GM12878 (cell line): ENCODE data around the gene DYSF. TPM values are rescaled to one million over a fixed set of nuclear protein-coding genes. Genes with fewer than 3 reads are reported as not detected.

Source experiments
- ATAC-seq: fragments of 200-7000 bp; cut with Tn5 transposase; 3 replicates; pipeline ENCODE4 v1.9.1; 2020; ENCODE audit warnings: mild to moderate bottlenecking, moderate library complexity
- BruUV-seq: library from RNA; stranded (reverse); fragments of 400-500 nt; replicated peaks from 2 replicates; lab custom pipeline; 2021; lab: Mats Ljungman, UMichigan
- CTCF ChIA-PET: fragments of 300-600 bp; sonication (Branson Sonifier 250); formaldehyde crosslinking; extraction: SDS; loops from one replicate; lab custom pipeline; 2021; ENCODE audit warnings: inconsistent platforms; lab: Yijun Ruan, JAX
- POLR2A ChIA-PET: fragments of 350-600 bp; formaldehyde crosslinking; extraction: SDS; loops from one replicate; lab custom pipeline; 2021; ENCODE audit warnings: inconsistent platforms; lab: Charles Lee
- RAD21 ChIA-PET: fragments of 300-600 bp; sonication (Branson Sonifier 250); formaldehyde crosslinking; loops from one replicate; lab custom pipeline; 2023; ENCODE audit warnings: antibody characterized with exemption; ENCODE audit not compliant: unreplicated experiment; lab: Charles Lee
- SMC1A ChIA-PET: fragments of 300-600 bp; sonication (Branson Sonifier 250); formaldehyde crosslinking; loops from one replicate; lab custom pipeline; 2023; ENCODE audit not compliant: unreplicated experiment, uncharacterized antibody; lab: Charles Lee
- DNase-seq: peaks from one replicate; pipeline ENCODE4 v3.0.0-alpha.2; 2011; ENCODE audit warnings: low read depth, low spot score
- FAIRE-seq: peaks from 3 replicates; lab custom pipeline; 2011; peaks lifted over from hg19 to GRCh38; lab: Jason Lieb, UNC
- H2AFZ ChIP-seq: 2 replicates; pipeline ENCODE4 v1.6.0; 2011; ENCODE audit warnings: low read depth, low read length, control low read depth; ENCODE audit not compliant: control insufficient read depth
- H3K27ac ChIP-seq: 2 replicates; pipeline ENCODE4 v1.5.1; 2011; ENCODE audit warnings: control low read depth; ENCODE audit not compliant: control insufficient read depth, insufficient read depth
- H3K27me3 ChIP-seq, 2 experiments: replicated peaks in 1 of 2; 2 replicates each; pipeline versions ENCODE4 v1.6.0 to v1.6.1; 2011; ENCODE audit warnings: low read length in 1 of 2; ENCODE audit not compliant: control insufficient read depth in 2 of 2, insufficient read depth in 2 of 2
- H3K36me3 ChIP-seq, 2 experiments: 2 replicates each; pipeline ENCODE4 v1.5.1; 2011; ENCODE audit warnings: low read length in 1 of 2; ENCODE audit not compliant: control insufficient read depth in 2 of 2, insufficient read depth in 2 of 2
- H3K4me1 ChIP-seq: 2 replicates; pipeline ENCODE4 v1.6.1; 2011; ENCODE audit warnings: mild to moderate bottlenecking, low read length, moderate library complexity, mixed read lengths; ENCODE audit not compliant: control insufficient read depth, insufficient read depth
- H3K4me2 ChIP-seq: 2 replicates; pipeline ENCODE4 v1.6.0; 2011; ENCODE audit warnings: control low read depth; ENCODE audit not compliant: control insufficient read depth, insufficient read depth
- H3K4me3 ChIP-seq: fragments of 200-600 bp; sonication (generic); 2 replicates; pipeline ENCODE4 v1.5.1; 2016
- H3K79me2 ChIP-seq: 2 replicates; pipeline ENCODE4 v1.6.0; 2011; ENCODE audit warnings: low read length; ENCODE audit not compliant: control insufficient read depth, insufficient read depth
- H3K9ac ChIP-seq: 2 replicates; pipeline ENCODE4 v1.8.0; 2011; ENCODE audit warnings: low read length, control low read depth, mixed read lengths; ENCODE audit not compliant: control insufficient read depth, insufficient read depth
- H3K9me3 ChIP-seq: replicated peaks from 3 replicates; pipeline ENCODE4 v1.5.1; 2011; ENCODE audit warnings: mild to moderate bottlenecking, low read length; ENCODE audit not compliant: control insufficient read depth, insufficient read depth
- H4K20me1 ChIP-seq: 2 replicates; pipeline ENCODE4 v1.6.0; 2011; ENCODE audit not compliant: control insufficient read depth, insufficient read depth
- ASH2L ChIP-seq: fragments of 300-600, 200-600 bp; sonication (generic); IDR thresholded peaks from 2 replicates; pipeline ENCODE4 v1.6.1; 2017; ENCODE audit warnings: low read depth, mild to moderate bottlenecking, borderline replicate concordance
- CREB1 ChIP-seq: IDR thresholded peaks from 2 replicates; pipeline ENCODE4 v1.6.1; 2012; ENCODE audit warnings: low read depth, mild to moderate bottlenecking, inconsistent platforms
- EED ChIP-seq: sonication (generic); IDR thresholded peaks from 2 replicates; pipeline ENCODE4 v1.6.1; 2016; ENCODE audit warnings: antibody characterized with exemption, low read depth
- ETV6 ChIP-seq, 2 experiments: fragments of 450-650 bp in 1 of 2; IDR thresholded peaks in 1 of 2; conservative IDR thresholded peaks in 1 of 2; 2 replicates each; pipeline ENCODE4 v1.6.1; 2014; ENCODE audit warnings: antibody characterized with exemption in 1 of 2, borderline replicate concordance in 1 of 2, low read depth in 1 of 2, mild to moderate bottlenecking in 1 of 2, moderate library complexity in 1 of 2
- HDAC6 ChIP-seq: fragments of 200-600 bp; sonication (generic); IDR thresholded peaks from one replicate; pipeline ENCODE4 v1.8.0; 2017; ENCODE audit warnings: antibody characterized with exemption; ENCODE audit not compliant: unreplicated experiment
- JUNB ChIP-seq: IDR thresholded peaks from 2 replicates; pipeline ENCODE4 v1.6.1; 2016; ENCODE audit warnings: antibody characterized with exemption, mild to moderate bottlenecking
- NR2C2 ChIP-seq: IDR thresholded peaks from 2 replicates; pipeline ENCODE4 v1.6.1; 2011; ENCODE audit warnings: borderline replicate concordance, low read depth; ENCODE audit not compliant: control insufficient read depth, insufficient read length
- RAD51 ChIP-seq: fragments of 450-650 bp; IDR thresholded peaks from 2 replicates; pipeline ENCODE4 v1.6.1; 2016; ENCODE audit warnings: moderate library complexity, mild to moderate bottlenecking, inconsistent platforms
- RBBP5 ChIP-seq: fragments of 200-600 bp; sonication (generic); conservative IDR thresholded peaks from 2 replicates; pipeline ENCODE4 v1.6.1; 2016
- RCOR1 ChIP-seq: conservative IDR thresholded peaks from 2 replicates; pipeline ENCODE4 v1.6.1; 2012; ENCODE audit warnings: low read depth, low read length, improper control_type of control experiment
- RUNX3 ChIP-seq: IDR thresholded peaks from 2 replicates; pipeline ENCODE4 v1.6.1; 2012; ENCODE audit warnings: low read length, inconsistent platforms
- TBL1XR1 ChIP-seq: IDR thresholded peaks from 2 replicates; pipeline ENCODE4 v1.6.1; 2012; ENCODE audit warnings: low read depth, low read length, improper control_type of control experiment
- TCF3 ChIP-seq: IDR thresholded peaks from 2 replicates; pipeline ENCODE4 v1.6.1; 2012; ENCODE audit warnings: low read depth, mild to moderate bottlenecking, low read length, borderline replicate concordance; ENCODE audit not compliant: insufficient read depth
- WGBS: methylation state at CpG from one replicate; pipeline ENCODE4 v1.1.6; 2016; ENCODE audit warnings: low lambda C conversion rate; ENCODE audit not compliant: insufficient replicate concordance, insufficient coverage; ENCODE audit errors: missing lambda C conversion rate; 5-methylcytosine and 5-hydroxymethylcytosine counted together
- in situ Hi-C: fragments of 300-500 bp; cut with MboI; formaldehyde crosslinking; loops from 9 replicates; pipeline ENCODE4 v1.14.3; 2018; ENCODE audit warnings: mixed read lengths
- intact Hi-C: fragments of 100-400 bp; cut with micrococcal nuclease; formaldehyde crosslinking; loops from one replicate; pipeline ENCODE4 v1.14.2; 2022; ENCODE audit not compliant: unreplicated experiment
- polyA plus RNA-seq, 11 experiments: library from polyadenylated mRNA; depleted of rRNA in 4 of 11; unstranded in 6 of 11; stranded (reverse) in 5 of 11; fragments of >200 nt; fragmentation: Nextera tagmentation in 4 of 11; fragmentation: Illumina TruSeq in 1 of 11; extraction: Ambion mirVana in 4 of 11; extraction: Trizol in 1 of 11; gene quantifications; 1 replicate in 1 of 11; 2 replicates in 10 of 11; pipeline versions ENCODE4 v1.2.1 to v1.2.3, GENCODE V29; 2011 to 2016; ENCODE audit warnings: inconsistent platforms in 2 of 11, missing spikeins in 2 of 11, low read depth in 1 of 11
- total RNA-seq, 4 experiments: library from RNA; depleted of rRNA in 3 of 4; stranded (reverse); fragments of >200 nt in 3 of 4; fragmentation: Illumina TruSeq in 1 of 4; extraction: Trizol in 1 of 4; gene quantifications; 2 replicates each; pipeline versions ENCODE4 v1.2.1 to v1.2.3, GENCODE V29; 2013 to 2021
- TF ChIP-seq, protein P1 (sequence below): IDR thresholded peaks from 2 replicates; pipeline ENCODE4 v1.6.1; 2012; ENCODE audit warnings: low read depth, low read length, improper control_type of control experiment

Gene DYSF
- total and polyA plus RNA-seq, 10 of the 15 experiments (the other 5 are each of a cell fraction or from before 2014, with no cell fraction given) = under 0.01 to 0.15 (median 0.03) TPM; not detected in 7

DNA sequence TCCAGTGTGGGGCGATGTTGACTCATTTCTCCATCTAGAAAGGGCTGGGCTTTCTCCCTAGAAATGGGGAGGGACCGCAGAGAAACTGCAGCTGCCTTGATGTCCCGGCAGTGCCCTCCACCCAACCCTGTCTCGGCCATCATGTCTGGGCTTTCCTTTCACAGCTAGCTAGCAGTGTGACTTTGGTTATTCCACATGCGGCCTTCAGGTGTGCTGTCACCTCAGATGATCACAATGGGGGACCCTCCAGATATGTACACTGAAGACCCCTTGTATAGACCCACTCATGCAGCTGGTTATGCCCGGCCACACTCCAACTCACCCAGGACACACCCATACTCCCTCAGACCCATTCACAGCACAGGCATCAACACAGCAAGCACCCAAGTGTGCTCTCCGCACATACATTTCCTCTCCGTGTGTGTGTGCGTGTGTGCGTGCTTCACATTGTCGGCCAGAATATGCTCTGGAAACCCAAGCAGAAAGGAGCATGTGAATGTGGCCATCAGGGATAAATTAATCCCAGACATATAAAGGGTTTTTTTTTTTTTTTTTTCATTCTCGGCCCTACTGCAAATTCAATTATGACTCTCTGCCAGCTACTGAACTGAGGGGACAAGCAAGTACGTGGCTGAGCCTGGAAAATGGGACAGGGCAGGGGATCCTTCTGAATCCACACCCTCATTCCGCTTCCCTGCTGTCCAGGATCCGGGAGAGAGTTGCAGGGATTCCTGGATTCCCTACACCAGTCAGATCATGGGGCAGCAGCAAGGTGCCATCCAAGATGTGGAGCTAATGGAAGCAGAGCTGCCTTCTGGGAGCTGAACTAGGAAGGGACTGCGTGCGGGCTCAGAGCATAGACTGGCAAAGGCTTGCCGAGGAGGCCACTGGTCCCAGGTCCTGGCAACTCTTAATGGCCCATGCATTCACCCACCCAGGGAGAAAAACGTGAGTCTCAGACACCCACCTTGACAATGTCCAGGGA lies 240.2 kb downstream of the DYSF start:
- Histone ChIP-seq H4K20me1 (no peaks in the 10 kb centered on the region), H3K9me3 (no peaks in the 10 kb centered on the region), H3K27me3 (peaks cover 0 to 3% of the 10 kb centered on the region in 2 experiments; a peak in 2 of 4 replicates), H3K4me1 (no peaks in the 10 kb centered on the region), H3K79me2 (no peaks in the 10 kb centered on the region), H2AFZ (no peak overlapping the region), H3K27ac (no peak overlapping the region), H3K36me3 (no peaks in the 10 kb centered on the region), H3K9ac (no peak overlapping the region), H3K4me2 (no peak overlapping the region), H3K4me3 (no peak overlapping the region)
- RAD21 ChIA-PET = interaction anchor here (0.6 kb wide), 1 partner anchor 88 kb away, joined by 4 read pairs; no protein-coding TSS in a partner anchor
- intact Hi-C loops (no loop called here), in situ Hi-C loops (no loop called here)
- no TSS peak for BruUV-seq
- CTCF ChIA-PET = no interaction called here
- SMC1A ChIA-PET = no interaction called here
- ATAC-seq (no peak), DNase-seq (no peak), FAIRE-seq (no peak)
- POLR2A ChIA-PET = no interaction called here
- 36% methylated on average over 18 of the region's 19 CpGs for WGBS
- TF ChIP-seq NR2C2 (no peak), RCOR1 (no peak), TCF3 (no peak), ASH2L (no peak), TBL1XR1 (no peak), RAD51 (no peak), RBBP5 (no peak), EED (no peak), CREB1 (no peak), ETV6 (conservative IDR thresholded peaks at IDR 0.05 in 1 of 2, IDR thresholded peaks at IDR 0.05 in 1 of 2; ENCODE audit: borderline replicate concordance in 1 of 2, low read depth in 1 of 2) (no peak), HDAC6 (no peak), JUNB (no peak), RUNX3 (no peak)
- TF ChIP-seq, protein P1, sequence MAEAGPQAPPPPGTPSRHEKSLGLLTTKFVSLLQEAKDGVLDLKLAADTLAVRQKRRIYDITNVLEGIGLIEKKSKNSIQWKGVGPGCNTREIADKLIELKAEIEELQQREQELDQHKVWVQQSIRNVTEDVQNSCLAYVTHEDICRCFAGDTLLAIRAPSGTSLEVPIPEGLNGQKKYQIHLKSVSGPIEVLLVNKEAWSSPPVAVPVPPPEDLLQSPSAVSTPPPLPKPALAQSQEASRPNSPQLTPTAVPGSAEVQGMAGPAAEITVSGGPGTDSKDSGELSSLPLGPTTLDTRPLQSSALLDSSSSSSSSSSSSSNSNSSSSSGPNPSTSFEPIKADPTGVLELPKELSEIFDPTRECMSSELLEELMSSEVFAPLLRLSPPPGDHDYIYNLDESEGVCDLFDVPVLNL = no peak
